PC-9 (cell line): Measurements from ENCODE around the gene PSMG2. TPM values are rescaled to one million over a fixed set of nuclear protein-coding genes. Genes with fewer than 3 reads are reported as not detected.

Source experiments
- BruUV-seq: library from RNA; stranded (reverse); fragments of 400-500 nt; replicated peaks from 2 replicates; lab custom pipeline; 2021; lab: Mats Ljungman, UMichigan
- CTCF ChIA-PET: fragments of 300-600 bp; sonication (Branson Sonifier 250); formaldehyde crosslinking; loops from one replicate; lab custom pipeline; 2022; ENCODE audit warnings: antibody characterized with exemption; lab: Charles Lee
- POLR2A ChIA-PET: fragments of 300-600 bp; sonication (Branson Sonifier 250); formaldehyde crosslinking; loops from one replicate; lab custom pipeline; 2022; ENCODE audit warnings: antibody characterized with exemption; ENCODE audit not compliant: unreplicated experiment; lab: Charles Lee
- DNase-seq, 2 experiments: peaks; one replicate each; pipeline versions ENCODE4 v3.0.0 to v3.0.0-alpha.2; 2015 to 2022; ENCODE audit warnings: mixed read lengths in 1 of 2
- H2AFZ ChIP-seq: fragments of 200-600 bp; sonication (generic); 2 replicates; pipeline ENCODE4 v1.8.1; 2017; ENCODE audit warnings: antibody characterized with exemption
- H3F3A ChIP-seq: fragments of 200-600 bp; sonication (generic); 2 replicates; pipeline ENCODE4 v1.8.1; 2017; ENCODE audit warnings: antibody characterized with exemption, mild to moderate bottlenecking, low read depth; ENCODE audit not compliant: insufficient read depth
- H3K27ac ChIP-seq: fragments of 200-600 bp; sonication (generic); 2 replicates; pipeline ENCODE4 v1.6.1; 2016; ENCODE audit warnings: mixed run types
- H3K27me3 ChIP-seq: fragments of 200-600 bp; sonication (generic); 2 replicates; pipeline ENCODE4 v1.6.1; 2016; ENCODE audit warnings: low read depth, mixed run types; ENCODE audit not compliant: insufficient read depth
- H3K36me3 ChIP-seq: fragments of 200-600 bp; sonication (generic); 2 replicates; pipeline ENCODE4 v1.6.1; 2016; ENCODE audit warnings: low read depth, mixed run types
- H3K4me1 ChIP-seq: fragments of 200-600 bp; sonication (generic); replicated peaks from 2 replicates; pipeline ENCODE4 v1.6.1; 2016; ENCODE audit warnings: mixed run types; ENCODE audit not compliant: insufficient read depth
- H3K4me2 ChIP-seq: fragments of 200-600 bp; sonication (generic); 2 replicates; pipeline ENCODE4 v1.6.1; 2017; ENCODE audit warnings: mixed run types
- H3K4me3 ChIP-seq: fragments of 200-600 bp; sonication (generic); 2 replicates; pipeline ENCODE4 v1.6.1; 2016; ENCODE audit warnings: mixed run types
- H3K79me2 ChIP-seq: fragments of 200-600 bp; sonication (generic); 2 replicates; pipeline ENCODE4 v1.6.1; 2017; ENCODE audit warnings: low read depth, mixed run types
- H3K9me2 ChIP-seq: fragments of 200-600 bp; sonication (generic); 2 replicates; pipeline ENCODE4 v1.8.1; 2017; ENCODE audit warnings: mild to moderate bottlenecking; ENCODE audit not compliant: insufficient read depth
- H3K9me3 ChIP-seq: fragments of 200-600 bp; sonication (generic); 2 replicates; pipeline ENCODE4 v1.8.1; 2016; ENCODE audit warnings: low read depth; ENCODE audit not compliant: insufficient read depth
- H4K20me1 ChIP-seq: fragments of 200-600 bp; sonication (generic); 2 replicates; pipeline ENCODE4 v1.8.1; 2017; ENCODE audit not compliant: insufficient read depth
- CTCF ChIP-seq: fragments of 200-600 bp; sonication (generic); conservative IDR thresholded peaks from 2 replicates; pipeline ENCODE4 v1.6.1; 2017; ENCODE audit warnings: mixed run types, antibody characterized with exemption, mild to moderate bottlenecking, moderate library complexity
- EZH2 ChIP-seq: fragments of 200-600 bp; sonication (generic); IDR thresholded peaks from 2 replicates; pipeline ENCODE4 v1.8.0; 2017; ENCODE audit warnings: antibody characterized with exemption, low read depth
- intact Hi-C: fragments of 100-400 bp; cut with micrococcal nuclease; formaldehyde crosslinking; loops from one replicate; pipeline ENCODE4 v1.10.0; 2022; ENCODE audit not compliant: unreplicated experiment
- total RNA-seq: library from RNA; stranded (reverse); gene quantifications from 2 replicates; pipeline ENCODE4 v1.2.3, GENCODE V29; 2021

The PSMG2 gene
- total RNA-seq, 1 experiment from 2014 or later: 123 TPM

GRCh38 chr18:12701161-12701560 is 1.7 kb upstream of the PSMG2 start:
- CTCF ChIA-PET: interaction anchor here (0.8 kb wide), 1 partner anchor 459 kb away, joined by 3 read pairs; no protein-coding TSS in a partner anchor

GRCh38 chr18:12703096-12703567 is 290 bp downstream of the PSMG2 start:
- POLR2A ChIA-PET: interaction anchor here (0.6 to 1.0 kb wide), 2 partner anchors 91 to 288 kb away, joined by 4 to 6 read pairs; partner anchors contain the start of gene CEP192
- intact Hi-C loops: loop anchor here (2.0 kb wide), 1 partner anchor 312 kb away; no protein-coding TSS in a partner anchor

More at GRCh38 chr18:12701161-12701560, 1.7 kb upstream of the PSMG2 start:
- BruUV-seq: no TSS peak
- Histone ChIP-seq H3K27ac (peak overlapping the region; percentile 92), H3K4me3 (peak overlapping the region; percentile 81), H4K20me1 (peaks cover 3% of the 10 kb centered on the region; the same call in 1 of the 2 replicates), H2AFZ (peak overlapping the region; percentile 96), H3F3A (peaks cover 8% of the 10 kb centered on the region), H3K27me3 (no peaks in the 10 kb centered on the region), H3K9me3 (no peaks in the 10 kb centered on the region), H3K4me2 (peak overlapping the region; percentile 84), H3K79me2 (peaks cover 75% of the 10 kb centered on the region), H3K4me1 (peaks cover 31% of the 10 kb centered on the region), H3K36me3 (peaks cover 12% of the 10 kb centered on the region), H3K9me2 (no peaks in the 10 kb centered on the region)
- peak in 1 of 2 experiments; percentile 65 for DNase-seq
- intact Hi-C loops: no loop called here
- POLR2A ChIA-PET: interaction anchor here (0.7 to 0.9 kb wide), 2 partner anchors 248 to 329 kb away, joined by 4 to 10 read pairs; no protein-coding TSS in a partner anchor
- no peak for TF ChIP-seq EZH2
- no peak for TF ChIP-seq CTCF

GRCh38 chr18:12703664-12704063 is 822 bp downstream of the PSMG2 start:
- H3K9me2 ChIP-seq: no peaks in the 10 kb centered on the region
- peaks cover 8% of the 10 kb centered on the region; the same call in 1 of the 2 replicates for H3F3A ChIP-seq
- H3K27ac ChIP-seq: peak overlapping the region; percentile 92
- H2AFZ ChIP-seq: peak overlapping the region; percentile 96
- H4K20me1 ChIP-seq: no peaks in the 10 kb centered on the region
- intact Hi-C loops: loop anchor here (2.0 kb wide), 1 partner anchor 313 kb away; no protein-coding TSS in a partner anchor
- DNase-seq: no peak
- no TSS peak for BruUV-seq
- no peak for TF ChIP-seq CTCF
- TF ChIP-seq EZH2: no peak
- H3K4me2 ChIP-seq: peak overlapping the region; percentile 84
- H3K4me3 ChIP-seq: peak overlapping the region; percentile 81
- ChIA-PET CTCF (interaction anchor here (0.7 kb wide), 1 partner anchor 40 kb away, joined by 3 read pairs; no protein-coding TSS in a partner anchor), POLR2A (no interaction called here)
- H3K4me1 ChIP-seq: peaks cover 31% of the 10 kb centered on the region
- no peaks in the 10 kb centered on the region for H3K9me3 ChIP-seq
- peaks cover 19% of the 10 kb centered on the region for H3K36me3 ChIP-seq
- H3K79me2 ChIP-seq: peaks cover 72% of the 10 kb centered on the region
- H3K27me3 ChIP-seq: no peaks in the 10 kb centered on the region

More at GRCh38 chr18:12703096-12703567, 290 bp downstream of the PSMG2 start:
- peaks cover 31% of the 10 kb centered on the region for H3K4me1 ChIP-seq
- no peak for TF ChIP-seq CTCF
- TF ChIP-seq EZH2: no peak
- peak overlapping the region; percentile 84 for H3K4me2 ChIP-seq
- peak overlapping the region; percentile 96 for H2AFZ ChIP-seq
- peak overlapping the region; percentile 92 for H3K27ac ChIP-seq
- H3K36me3 ChIP-seq: peaks cover 24% of the 10 kb centered on the region
- CTCF ChIA-PET: interaction anchor here (0.7 kb wide), 1 partner anchor 41 kb away, joined by 3 read pairs; no protein-coding TSS in a partner anchor
- no peaks in the 10 kb centered on the region for H4K20me1 ChIP-seq
- DNase-seq: no peak
- no peaks in the 10 kb centered on the region for H3K9me2 ChIP-seq
- H3K27me3 ChIP-seq: no peaks in the 10 kb centered on the region
- no peaks in the 10 kb centered on the region for H3K9me3 ChIP-seq
- peak overlapping the region; percentile 81 for H3K4me3 ChIP-seq
- H3K79me2 ChIP-seq: peaks cover 77% of the 10 kb centered on the region
- H3F3A ChIP-seq: peaks cover 8% of the 10 kb centered on the region; the same call in 1 of the 2 replicates
- TSS peak; percentile 44 for BruUV-seq
